NCI-H1417 (cell line): ENCODE data around the gene AGMAT.

ENCODE experiments used
- DNase-seq, 3 experiments: peaks; one replicate each; lab custom pipeline; 2025; lab: John Stamatoyannopoulos, UW

The AGMAT gene

GRCh38 chr1:15568387-15569073, 16.3 kb downstream of the AGMAT start:
- DNase-seq: no peak

GRCh38 chr1:15559189-15559810, 25.6 kb downstream of the AGMAT start:
- no peak for DNase-seq

GRCh38 chr1:15558516-15558915, 26.3 kb downstream of the AGMAT start:
- no peak for DNase-seq

- DNase-seq: no peak
Measured at GRCh38 chr1:15557594-15557993, 27.3 kb downstream of the AGMAT start.

GRCh38 chr1:15557008-15557407, 27.8 kb downstream of the AGMAT start:
- DNase-seq: no peak

GRCh38 chr1:15550573-15550972, 34.3 kb downstream of the AGMAT start:
- DNase-seq: peak in 1 of 3 experiments; percentile 15

- DNase-seq: no peak
Measured at GRCh38 chr1:15546641-15547040, 38.2 kb downstream of the AGMAT start.

- no peak for DNase-seq
Measured at GRCh38 chr1:15543589-15544568, 41.0 kb downstream of the AGMAT start.

- no peak for DNase-seq
Measured at GRCh38 chr1:15543251-15543588, 41.6 kb downstream of the AGMAT start.

GRCh38 chr1:15542388-15543250, 42.2 kb downstream of the AGMAT start:
- no peak for DNase-seq

GRCh38 chr1:15541231-15541792, 43.5 kb downstream of the AGMAT start:
- no peak for DNase-seq

- DNase-seq: no peak
Measured at GRCh38 chr1:15540186-15540585, 44.7 kb downstream of the AGMAT start.

- peak in 2 of 3 experiments; percentile 61 to 91 for DNase-seq
Measured at GRCh38 chr1:15538771-15539170, 46.1 kb downstream of the AGMAT start.

- no peak for DNase-seq
Measured at GRCh38 chr1:15531682-15532081, 53.2 kb downstream of the AGMAT start.

GRCh38 chr1:15531003-15531402, 53.8 kb downstream of the AGMAT start:
- DNase-seq: no peak

- peak; percentile 99 to 100 (median 100) for DNase-seq
Measured at GRCh38 chr1:15526490-15527339, 58.1 kb downstream of the AGMAT start, which contains the start of gene DNAJC16. DNAJC16 (plus strand) TSS chr1:15526848; CDS start chr1:15529106, 2,258 bp downstream.

GRCh38 chr1:15526021-15526489, 58.8 kb downstream of the AGMAT start:
- DNase-seq: no peak

- peak; percentile 40 to 66 (median 60) for DNase-seq
Measured at GRCh38 chr1:15525050-15526020, 59.5 kb downstream of the AGMAT start.
